ENCODE results near the gene CLIC4.

The CLIC4 gene

DNA sequence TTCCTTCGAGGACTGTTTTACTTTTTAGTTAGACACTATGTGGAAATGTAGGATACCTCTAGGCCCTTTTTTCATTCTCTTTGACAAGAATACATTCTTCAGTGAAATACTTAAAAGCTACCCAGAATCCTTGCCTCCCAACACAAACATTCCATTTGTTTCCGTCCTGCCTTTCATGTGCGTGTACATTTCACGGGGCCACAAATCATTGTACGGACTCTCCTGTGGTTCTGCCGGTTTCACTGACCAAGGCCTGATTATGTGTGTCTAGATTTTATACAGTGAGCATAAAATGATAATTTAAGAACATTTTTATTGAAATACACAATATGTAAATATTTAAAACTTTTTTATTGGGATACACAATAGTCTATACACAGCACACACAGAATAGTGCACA, 108.4 kb downstream of the CLIC4 start:
- DNase-seq (ENCODE audit: low spot score) (no peak), FAIRE-seq (no peak)

- DNase-seq (ENCODE audit: low spot score) (no peak), FAIRE-seq (no peak)
These were observed 110.2 kb downstream of the CLIC4 start for GRCh38 chr1:24855474-24855873.

DNA sequence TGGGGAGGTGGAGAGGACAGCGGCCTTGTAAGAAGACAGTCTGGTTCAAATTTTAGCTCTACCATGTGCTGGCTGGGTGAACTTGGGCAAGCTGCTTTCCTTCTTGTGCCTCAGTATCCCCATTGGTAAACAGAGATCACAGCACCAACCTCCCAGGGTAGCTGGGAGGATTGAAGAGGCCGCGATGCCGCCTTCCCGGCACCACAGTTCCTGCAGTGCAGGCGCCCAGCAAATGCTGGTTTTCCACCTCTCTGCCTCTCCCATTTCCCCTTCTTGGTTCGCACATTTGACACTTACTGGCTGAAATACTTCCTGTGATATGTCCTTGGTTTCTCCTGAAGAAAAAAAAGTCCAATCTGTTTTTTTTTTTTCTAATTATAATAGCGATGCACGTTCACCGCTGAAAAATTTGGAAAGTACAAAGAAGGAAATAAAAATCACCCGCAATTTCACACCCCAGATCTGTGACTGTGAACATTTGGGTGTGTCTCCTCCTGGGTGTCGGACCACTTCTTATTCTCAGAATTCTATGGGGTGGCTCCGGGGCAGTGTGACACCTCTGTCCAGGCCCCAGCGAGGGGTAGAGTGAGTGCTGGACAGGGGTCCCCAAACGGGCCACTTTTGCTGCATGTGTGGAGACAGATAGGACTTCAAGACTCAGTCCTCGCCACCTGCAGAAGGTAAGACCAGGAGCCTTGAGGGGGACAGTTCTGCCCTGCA, 111.7 kb downstream of the CLIC4 start:
- no peak for DNase-seq (ENCODE audit: low spot score)
- FAIRE-seq = no peak

GRCh38 chr1:24857507-24858133, 112.4 kb downstream of the CLIC4 start:
- FAIRE-seq = no peak
- no peak for DNase-seq (ENCODE audit: low spot score)

- DNase-seq (ENCODE audit: low spot score) (no peak), FAIRE-seq (no peak)
These were observed 113.0 kb downstream of the CLIC4 start for GRCh38 chr1:24858277-24858676.

DNA sequence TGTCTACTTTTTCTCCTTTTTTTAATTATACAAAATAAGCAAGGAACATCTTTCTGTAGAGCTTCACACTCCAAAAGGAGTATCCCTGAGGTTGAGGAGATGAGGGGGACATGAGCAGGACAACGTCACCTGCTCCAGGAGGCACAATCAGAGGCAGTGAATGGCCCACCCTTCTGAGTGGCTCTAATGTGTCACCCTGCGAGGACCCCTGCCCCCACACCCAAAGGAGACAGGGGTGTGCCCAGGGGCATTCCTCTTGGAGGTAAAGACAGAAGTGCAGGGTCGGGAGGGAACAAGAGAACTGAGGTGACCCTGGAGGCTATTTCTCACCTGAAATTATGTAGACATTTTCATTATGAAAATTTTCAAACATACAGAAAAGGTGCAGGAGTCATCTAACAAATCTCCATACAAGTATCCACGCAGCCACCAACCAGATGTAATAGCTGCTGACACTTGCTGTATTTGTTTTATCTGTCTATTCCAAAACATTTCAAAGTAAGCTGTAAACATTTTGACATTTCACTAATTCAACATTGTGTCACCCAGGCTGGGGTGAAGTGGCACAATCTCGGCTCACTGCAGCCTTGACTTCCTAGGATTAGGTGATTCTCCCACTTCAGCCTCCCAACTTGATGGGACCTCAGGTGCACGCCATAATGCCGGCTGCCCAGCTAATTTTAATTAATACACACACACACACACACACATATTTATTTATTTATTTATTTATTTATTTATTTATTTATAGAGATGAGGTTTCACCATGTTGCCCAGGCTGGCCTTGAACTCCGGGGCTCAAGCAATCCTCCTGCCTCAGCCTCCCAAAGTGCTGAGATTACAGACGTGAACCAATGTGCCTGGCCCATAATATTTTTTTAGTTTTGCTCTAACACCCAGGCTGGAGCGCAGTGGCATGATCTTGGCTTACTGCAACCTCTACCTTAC, 114.1 kb downstream of the CLIC4 start:
- DNase-seq (ENCODE audit: low spot score) = no peak

GRCh38 chr1:24860841-24861240, 115.6 kb downstream of the CLIC4 start:
- no peak for FAIRE-seq
- no peak for DNase-seq (ENCODE audit: low spot score)

More for the DNA sequence above, 114.1 kb downstream of the CLIC4 start:
- FAIRE-seq = no peak

DNA sequence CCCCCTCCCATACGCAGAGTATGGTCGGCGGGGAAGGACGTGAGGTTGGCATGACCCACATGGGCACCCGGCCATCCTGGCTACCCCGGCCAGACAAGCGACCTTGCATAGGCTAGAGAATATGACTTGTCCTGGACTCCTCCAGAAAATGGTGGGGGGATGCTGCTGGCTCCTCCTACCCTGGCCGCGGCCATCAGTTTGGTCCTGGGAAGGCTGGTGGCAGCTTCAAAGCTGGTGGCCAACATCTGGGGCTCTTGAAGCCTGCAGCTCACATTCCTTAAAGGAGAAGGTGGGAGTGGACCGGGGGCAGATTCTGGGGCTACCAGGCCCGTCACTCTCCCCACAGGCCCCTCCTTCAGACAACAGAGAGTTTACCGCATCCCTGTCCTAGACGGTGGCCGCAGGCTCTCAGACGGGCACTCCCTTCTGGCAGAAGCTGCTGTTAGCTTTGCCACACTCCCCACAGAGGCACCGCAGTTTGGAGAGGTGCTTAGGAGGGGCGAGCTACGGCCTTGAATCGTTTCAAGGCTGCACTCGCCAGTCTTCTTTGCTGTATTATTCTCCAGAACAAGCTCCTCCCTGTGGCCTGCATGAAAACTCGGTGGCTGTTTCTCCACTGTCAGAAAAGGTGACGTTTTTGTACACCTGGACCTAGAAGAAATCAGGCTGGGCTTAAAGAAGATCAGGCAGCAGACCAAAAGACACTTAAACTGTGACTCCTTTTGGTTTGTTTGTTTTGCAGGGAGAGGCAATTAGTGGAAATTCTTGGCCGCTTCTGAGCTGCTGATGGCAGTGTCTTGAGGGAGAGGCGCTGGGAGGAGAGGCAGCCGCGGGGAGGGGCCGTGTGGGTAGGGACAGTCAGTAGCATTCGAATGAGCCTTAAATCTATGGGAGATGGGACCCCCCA, 116.8 kb downstream of the CLIC4 start:
- DNase-seq (ENCODE audit: low spot score) (no peak), FAIRE-seq (no peak)

- FAIRE-seq (no peak), DNase-seq (ENCODE audit: low spot score) (no peak)
These were observed 117.7 kb downstream of the CLIC4 start for GRCh38 chr1:24862775-24863483.

GRCh38 chr1:24864370-24864777, 119.1 kb downstream of the CLIC4 start:
- FAIRE-seq (no peak), DNase-seq (ENCODE audit: low spot score) (no peak)

- DNase-seq (ENCODE audit: low spot score) (no peak), FAIRE-seq (no peak)
These were observed 119.9 kb downstream of the CLIC4 start for GRCh38 chr1:24865168-24865567.

- no peak for DNase-seq (ENCODE audit: low spot score)
- no peak for FAIRE-seq
These were observed 120.3 kb downstream of the CLIC4 start for GRCh38 chr1:24865587-24865986.

DNA sequence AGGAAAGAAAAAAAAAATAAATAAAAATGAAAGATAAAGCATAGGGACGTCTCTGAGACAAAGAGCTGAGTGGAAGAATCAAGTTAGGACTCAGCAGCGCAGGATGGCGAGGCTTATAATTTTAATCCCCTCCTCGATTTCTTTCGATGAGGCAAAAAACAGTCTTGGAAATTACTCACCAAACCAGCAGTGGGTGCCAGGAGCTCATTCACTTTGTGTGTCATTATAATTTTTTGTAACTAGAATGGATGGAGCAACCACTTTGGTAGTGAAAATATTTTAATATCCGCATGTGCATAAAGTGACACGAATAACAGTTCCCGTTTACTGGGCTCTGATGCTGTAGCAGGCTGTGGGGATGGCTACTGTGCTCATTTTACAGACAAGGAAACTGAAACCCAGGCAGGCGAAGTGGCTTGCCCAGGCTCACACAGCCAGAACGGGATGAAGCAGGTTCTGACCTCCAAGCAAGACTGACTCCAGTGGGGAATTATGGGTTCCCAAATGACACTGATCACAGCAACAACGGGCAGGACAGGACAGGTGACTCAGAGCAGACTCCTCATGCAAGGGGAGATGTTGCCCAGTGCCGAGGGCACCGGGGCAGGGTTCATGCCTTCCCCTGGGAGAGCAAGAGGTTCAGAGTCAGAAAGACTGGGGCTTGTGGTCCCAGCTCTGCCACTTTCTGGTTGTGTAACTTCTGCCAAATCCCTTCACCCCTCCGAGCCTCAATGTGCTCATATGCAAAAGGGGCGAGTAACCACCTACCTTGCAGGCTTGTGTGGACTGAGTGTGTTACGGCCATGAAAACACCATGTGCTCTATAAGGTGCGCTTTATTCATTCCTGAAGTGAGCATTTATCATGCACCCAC, 121.2 kb downstream of the CLIC4 start:
- DNase-seq (ENCODE audit: low spot score) (no peak), FAIRE-seq (no peak)

DNA sequence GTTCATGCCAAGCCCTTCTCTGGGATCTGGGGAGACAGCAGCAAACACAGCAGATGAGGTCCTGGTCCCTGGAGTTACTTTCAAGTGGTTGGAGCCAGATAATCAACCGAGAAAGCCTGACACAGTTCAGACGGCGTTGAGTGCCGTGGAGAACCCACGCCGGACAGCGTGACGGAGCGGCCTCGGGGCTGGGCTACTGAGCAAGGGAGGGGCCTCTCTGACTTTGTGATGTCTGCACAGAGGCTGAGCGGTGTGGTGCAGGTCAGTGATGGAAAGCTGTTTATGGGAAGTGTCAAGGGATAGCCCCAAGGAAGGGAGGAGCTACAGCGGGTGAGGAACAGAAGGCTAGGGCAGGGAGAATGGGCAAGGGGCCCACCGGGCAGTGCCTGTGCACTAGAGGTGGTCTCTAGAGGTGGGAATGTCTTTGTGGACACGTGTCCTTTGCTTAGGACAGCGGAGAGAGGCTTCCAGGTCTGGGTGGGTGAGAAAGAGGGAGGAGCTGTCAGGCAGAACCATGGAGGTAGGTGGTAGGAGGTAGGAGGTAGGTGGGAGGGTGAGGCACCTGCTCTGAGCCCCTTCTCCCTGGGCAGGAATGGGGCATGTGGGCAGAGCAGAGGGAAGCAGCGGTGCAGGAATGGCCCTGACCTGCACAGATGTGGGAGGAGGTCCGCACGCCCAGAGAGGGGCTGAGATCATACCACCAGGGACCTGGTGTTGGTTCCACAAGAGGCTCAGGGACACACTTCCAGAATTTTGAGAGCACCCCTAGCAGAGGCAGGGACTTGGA, 122.0 kb downstream of the CLIC4 start:
- DNase-seq (ENCODE audit: low spot score) = no peak
- FAIRE-seq = no peak

DNA sequence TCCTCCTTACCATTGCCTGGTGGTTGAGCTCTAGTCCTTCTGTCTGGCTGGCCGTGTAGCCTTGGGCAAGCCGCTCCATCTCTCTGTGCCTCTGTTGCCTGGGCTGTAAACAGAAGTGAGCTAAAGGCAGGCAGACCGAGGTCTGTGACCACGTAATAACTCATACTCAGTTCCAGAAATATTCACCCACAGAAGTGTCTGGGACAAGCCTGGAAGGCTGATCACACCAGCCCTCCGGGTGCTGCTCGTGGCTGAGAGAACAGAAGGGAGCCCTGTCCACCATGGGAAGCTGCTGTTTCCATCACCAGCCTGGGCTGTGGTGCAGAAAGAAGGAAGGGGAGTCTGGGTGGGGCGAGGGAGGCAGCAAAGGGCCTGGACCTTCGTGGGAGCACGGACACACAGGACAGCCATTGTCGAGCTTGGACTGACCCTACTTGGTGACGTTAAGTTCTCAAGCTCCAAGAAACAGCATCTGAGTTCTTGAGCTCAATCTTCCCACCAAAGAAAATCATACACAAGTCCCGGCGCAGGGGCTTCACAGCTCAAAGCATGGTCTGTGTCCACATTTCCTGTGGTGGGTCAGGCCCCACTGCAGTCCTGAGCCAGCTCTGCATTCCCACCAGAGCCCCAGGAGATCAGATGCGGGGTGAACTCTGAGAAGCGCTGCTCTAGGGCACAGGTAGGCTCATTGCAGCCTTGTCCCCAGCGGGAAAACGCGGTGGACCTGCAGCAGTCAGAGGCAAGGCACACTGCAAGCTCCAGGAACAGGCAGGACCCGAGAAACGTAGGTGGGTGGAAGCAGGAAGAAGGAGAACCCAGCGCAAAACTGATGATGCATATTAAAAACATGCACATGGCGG, 123.0 kb downstream of the CLIC4 start:
- DNase-seq (ENCODE audit: low spot score) = no peak
- no peak for FAIRE-seq

DNA sequence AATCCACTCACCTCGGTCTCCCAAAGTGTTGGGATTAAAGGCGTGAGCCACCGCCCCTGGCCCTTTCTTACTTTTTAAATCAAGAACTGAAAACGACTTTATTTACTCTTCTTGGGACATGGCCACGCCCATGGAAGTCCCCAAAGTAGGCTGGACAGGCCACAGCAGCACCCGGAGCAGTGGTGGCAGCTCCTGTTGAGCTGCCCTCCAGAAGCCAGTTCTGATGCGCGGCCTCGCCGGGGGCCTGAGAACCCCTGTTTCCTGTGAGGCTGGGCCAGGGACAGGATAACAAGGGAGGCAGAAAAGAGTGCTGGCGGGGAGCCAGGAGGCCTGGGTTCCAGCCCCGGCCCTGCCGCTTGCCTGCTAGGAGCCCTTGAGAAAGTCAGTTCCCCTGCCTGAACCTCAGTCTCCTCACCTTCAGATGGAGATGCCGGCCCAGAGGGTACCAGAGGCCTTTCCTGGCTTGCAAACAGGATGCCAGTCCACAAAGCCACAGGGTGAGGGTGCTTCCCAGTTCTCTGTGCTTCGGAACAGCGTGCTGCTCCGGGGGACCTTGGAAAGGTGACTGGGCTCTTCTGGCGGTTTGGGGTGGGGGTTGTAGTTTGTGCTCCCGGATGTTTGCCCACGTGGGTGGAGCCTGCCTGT, 125.4 kb downstream of the CLIC4 start:
- FAIRE-seq = no peak

DNA sequence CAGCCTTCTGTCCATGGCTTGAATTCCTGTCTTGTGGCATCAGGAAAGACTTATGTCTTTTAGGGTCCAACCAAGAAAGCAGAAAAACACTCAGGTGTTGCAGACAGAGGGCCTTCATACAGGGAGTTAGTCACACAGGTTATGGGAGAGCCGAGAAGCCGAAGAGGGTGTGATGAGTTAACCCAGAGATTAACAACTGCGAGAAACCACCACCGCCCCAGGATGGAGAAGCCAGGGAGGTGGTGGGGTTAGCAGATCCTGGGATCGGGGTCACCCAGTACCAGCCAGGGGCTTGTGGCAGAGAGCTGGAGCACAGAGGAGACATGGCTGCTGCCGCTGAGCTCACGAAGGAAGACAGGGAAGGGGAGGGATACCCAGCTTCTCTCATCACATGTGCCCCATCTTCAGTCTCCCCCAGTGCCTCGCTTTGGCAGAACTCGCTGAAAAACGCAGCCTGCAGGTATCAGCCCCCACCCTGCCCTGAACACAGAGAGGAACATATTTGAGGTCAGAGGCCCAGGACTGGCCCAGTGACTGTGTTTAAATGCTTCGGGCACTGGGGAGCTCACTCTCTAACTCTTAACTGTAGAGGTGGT, 126.2 kb downstream of the CLIC4 start:
- FAIRE-seq (no peak), DNase-seq (ENCODE audit: low spot score) (no peak)

More for the DNA sequence above, 125.4 kb downstream of the CLIC4 start:
- DNase-seq (ENCODE audit: low spot score) = no peak
